NCI-H345 (cell line): ENCODE results near the gene IFI16.
"Not testable (repeated sequence)": the region's sequence is repeated elsewhere in the genome, so short reads cannot be mapped to it uniquely, and the experiment has no call there.

Experiments used
- DNase-seq: peaks from one replicate; lab custom pipeline; 2025; lab: John Stamatoyannopoulos, UW

Gene IFI16

DNA sequence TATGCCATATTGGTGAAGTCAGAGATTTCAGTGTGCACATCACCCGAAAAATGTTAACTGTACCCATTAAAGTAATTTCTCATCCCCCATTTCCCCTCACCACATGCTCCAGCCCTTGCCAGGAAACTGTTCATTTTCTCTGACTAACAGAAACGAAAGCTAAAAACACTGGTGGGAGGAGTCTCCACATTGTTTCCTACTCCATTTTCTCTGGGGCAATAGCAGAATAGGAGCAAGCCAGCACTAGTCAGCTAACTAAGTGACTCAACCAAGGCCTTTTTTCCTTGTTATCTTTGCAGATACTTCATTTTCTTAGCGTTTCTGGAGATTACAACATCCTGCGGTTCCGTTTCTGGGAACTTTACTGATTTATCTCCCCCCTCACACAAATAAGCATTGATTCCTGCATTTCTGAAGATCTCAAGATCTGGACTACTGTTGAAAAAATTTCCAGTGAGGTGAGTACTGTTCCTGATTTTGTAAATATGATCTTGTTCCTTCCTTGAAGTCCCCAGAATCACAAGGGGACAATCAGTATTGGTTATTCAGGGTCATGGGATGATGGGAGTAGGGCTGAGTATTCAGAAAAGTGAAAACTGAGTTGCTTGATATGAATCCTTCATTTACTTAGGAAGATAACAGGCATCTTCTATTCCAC, at the start of gene IFI16:
TSS of gene IFI16 (plus strand) at position 204 of the 658 bp plus-strand sequence. CDS start 4,774 bp downstream, outside the sequence.
- no peak for DNase-seq

DNA sequence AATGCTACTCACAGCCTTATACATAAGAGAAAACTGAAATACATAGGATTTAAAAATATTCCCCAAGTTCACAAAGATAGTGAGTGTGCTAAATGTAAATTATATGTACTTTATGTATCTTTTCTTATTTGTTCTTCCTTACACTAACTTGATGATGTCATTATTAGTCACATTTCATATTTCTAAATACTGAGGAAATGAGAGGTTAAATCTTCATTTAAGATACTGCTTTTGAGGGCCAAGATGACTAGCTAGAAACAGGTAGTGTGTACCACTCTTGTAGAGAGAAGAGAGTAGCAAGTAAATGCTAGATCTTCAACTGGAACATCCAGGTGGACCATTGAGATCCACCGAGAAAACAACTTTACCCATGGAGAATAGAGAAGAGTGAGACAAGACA, 48.5 kb upstream of the IFI16 start:
- no peak for DNase-seq

DNA sequence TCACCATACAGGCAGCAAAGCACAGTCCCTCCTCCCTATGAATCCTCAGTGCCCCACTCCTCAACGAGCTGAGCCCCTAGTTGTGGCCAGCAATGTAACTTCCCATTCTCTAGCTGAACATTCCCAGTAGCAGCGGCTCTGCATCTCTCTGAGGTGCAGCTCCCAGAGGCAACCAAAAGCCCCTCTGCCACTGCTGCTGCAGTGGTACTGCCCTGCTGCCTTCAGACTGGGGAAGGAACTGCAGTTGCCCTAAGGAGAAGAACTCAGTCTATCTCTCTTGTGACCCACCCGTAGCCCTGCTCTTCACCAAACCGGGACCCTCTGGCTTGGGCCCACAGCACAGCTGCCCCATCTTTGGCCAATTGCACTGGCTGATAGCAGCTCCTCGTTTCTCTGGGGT, 46.7 kb upstream of the IFI16 start:
- DNase-seq, result no peak

DNA sequence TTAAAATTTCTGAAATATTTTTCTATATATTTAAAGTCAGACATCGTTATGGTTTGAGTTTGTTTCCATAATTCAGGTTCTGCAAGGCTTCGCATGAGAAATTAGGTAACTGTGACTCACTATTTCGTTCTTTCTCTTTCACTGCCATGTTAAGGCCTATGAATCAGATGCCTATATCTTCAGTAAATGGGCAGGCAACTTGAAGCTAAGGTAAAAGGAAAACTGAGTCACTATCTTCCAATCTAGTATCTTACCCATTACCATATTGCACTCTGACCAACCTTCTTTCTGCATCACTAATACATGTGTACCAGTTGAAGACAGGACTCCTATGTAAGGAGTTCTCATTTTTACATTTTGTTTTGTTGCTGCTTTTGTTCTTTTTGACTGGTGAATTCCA, 40.5 kb upstream of the IFI16 start:
- DNase-seq, result no peak

DNA sequence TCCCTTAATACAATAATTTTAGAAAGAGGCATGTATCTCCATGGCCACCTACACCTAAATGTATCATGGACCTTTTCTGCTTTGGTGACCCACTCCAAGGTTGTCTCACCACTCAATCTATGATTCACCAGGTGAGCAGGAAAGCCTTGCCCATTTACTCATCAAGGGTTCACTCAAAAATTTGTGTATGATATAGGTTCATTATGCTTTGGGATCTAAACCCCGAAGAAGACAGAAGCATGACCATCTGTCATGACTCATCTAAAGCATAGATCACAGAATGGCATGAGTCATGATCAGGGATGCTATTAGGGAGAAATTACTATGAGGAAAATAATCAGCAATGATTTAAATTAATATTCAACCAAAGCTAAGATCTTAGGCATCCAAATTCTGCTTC, 39.9 kb upstream of the IFI16 start:
- DNase-seq, result no peak

DNA sequence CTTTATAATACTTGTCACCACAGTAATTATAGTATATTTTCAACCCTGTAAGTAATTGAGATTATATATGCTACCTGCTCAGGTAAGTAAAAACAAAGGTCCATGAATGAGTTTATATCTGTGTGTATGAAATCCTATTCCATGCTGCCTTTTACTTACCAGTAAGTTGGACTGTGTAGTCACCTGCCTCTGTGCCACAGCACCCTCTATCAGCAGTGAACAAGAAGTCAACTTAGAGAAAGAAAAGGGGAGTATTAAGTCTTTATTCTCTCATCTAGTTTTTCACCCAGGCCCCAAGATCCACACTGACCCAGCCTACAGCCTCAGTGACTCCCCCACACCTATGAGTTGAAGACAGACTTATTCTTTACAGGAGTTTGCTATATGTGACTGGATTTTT, 36.9 kb upstream of the IFI16 start:
- no peak for DNase-seq

DNA sequence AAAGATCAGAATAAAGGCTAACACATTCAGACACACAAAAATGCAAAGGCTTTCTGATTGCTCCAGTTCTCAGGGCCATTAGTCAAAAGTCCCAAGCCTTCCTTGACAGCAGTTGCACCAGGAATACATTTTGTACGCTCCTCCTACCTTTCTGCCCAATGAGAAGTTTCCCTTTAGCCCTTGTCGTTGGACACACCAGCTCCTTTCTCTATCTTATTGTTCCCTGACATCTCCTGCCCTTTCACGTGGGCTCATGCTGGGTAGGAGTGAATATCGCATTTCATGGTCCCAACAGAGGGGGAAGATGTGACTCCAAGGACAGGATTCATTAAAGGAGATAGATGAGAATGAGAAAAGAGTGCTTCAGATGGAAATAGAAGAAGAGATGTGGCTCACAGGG, 33.5 kb upstream of the IFI16 start:
- no peak for DNase-seq

DNA sequence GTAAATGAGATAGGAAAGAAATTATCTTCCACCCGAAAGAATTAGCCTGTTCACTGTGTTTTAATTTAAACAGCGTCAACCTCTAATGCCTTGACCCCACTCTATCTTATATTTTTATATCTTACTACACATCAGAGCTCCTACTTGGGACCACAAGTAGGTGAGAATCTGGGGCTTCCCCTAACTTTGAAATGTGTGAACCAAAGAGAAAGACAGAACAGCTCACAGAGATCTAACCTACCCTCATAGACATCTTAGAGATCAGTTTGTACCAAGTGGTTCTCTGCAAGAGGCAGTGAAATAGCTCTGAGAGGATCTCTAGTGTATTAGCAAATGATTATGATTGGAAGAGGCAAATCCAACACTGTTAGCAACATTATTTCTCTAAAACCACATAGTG, 31.0 kb upstream of the IFI16 start:
- no peak for DNase-seq

DNA sequence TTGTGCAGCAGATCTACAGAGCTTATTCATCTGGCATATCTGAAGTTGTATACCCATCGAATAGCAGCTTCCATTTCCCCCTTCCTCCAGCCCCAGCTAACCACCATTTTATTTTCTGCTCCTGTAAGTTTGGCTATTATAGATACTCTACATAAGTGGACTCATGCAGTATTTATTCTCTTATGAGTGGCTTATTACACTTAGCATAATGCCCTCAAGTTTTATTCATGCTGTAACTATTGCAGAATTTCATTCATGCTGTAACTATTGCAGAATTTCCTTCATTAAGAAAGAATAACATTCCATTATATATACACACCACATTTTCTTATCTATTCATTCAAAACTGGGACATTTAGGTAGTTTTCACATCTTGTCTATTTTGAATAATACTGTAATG, 30.5 kb upstream of the IFI16 start:
- no peak for DNase-seq

DNA sequence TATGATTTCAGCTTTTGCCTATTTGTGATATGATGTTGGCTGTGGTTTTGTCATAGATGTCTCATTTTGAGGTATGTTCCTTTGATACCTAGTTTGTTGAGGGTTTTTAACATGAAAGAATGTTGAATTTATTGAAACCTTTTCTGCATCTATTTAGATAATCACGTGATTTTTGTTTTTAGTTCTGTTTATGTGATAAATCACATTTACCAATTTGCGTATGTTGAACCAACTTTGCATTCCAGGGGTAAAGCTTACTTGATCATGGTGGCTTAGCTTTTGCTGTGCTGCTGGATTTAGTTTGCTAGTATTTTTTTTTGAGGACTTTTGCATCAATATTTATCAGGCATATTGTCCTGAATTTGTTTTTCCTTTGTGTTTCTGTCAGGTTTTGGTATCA, 26.5 kb upstream of the IFI16 start:
- DNase-seq, result no peak

DNA sequence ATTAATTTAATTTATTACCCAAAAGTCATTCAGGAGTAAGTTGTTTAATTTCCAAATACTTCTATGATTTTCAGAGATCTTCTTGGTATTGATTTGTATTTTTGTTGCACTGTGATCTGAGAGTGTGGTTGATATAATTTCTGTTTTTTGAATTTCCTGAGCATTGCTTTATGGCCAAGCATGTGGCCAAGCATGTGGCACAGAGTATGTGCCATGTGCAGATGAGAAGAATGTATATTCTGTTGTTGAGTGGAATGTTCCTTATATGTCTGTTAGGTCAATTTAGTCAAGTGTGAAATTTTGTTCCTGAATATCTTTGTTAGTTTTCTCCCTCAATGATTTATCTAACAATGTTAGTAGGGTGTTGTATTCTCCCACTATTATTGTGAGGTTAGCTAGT, 25.3 kb upstream of the IFI16 start:
- no peak for DNase-seq

DNA sequence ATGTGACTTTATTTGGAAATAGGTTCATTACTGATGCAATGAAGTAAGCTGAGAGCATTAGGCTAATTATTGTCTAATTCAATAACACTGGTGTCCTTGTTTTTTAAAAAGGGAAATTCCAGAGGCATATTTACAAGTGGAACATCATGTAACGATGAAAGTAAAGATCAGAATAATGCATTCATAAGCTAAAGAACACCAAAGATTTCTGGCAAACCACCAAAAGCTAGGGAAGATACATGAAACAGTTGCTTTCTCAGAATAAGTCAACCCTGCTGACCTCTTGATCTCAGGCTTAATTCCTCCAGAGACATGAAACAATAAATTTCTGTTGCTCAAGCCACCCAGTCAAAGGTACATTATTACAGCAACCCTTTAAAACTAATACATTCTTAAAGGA, 20.3 kb upstream of the IFI16 start:
- DNase-seq, result no peak

DNA sequence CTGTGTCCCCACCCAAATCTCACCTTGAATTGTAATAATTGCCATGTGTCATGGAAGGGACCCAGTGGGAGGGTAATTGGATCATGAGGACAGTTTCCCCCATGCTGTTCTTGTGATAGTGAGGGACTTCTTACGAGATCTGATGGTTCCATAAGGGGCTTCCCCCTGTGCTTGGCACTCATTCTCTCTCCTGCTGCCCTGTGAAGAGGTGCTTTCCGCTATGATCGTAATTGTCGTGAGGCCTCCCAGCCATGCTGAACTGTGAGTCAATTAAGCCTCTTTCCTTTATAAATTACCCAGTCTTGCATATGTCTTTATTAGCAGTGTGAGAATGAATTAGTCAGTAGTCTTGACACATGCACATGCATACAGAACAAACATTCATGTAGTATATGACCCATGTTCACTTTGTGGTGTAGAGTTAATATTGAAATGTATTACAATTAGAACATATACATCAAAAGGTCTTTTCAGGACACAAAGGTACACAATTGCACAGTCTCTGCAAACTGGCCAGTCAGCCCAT, 16.9 kb upstream of the IFI16 start:
- DNase-seq, result no peak

DNA sequence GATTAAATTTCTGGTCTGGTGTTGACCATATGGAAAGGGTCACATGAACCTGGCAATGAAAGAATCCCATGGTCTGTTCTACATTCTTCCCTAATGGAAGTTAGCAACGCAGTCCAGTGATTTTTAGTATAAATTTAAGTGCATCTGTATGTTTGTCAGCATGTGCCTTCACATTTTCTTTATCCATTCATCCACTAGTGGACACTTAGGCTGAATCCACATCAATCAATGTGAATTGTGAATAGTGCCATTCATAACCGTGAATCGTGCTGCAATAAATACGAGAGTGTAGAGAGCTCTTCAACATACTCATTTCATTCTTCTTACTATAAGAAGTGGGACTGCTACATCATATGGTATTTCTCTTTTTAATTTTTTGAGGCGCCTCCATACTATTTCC, 12.7 kb upstream of the IFI16 start:
- no peak for DNase-seq

DNA sequence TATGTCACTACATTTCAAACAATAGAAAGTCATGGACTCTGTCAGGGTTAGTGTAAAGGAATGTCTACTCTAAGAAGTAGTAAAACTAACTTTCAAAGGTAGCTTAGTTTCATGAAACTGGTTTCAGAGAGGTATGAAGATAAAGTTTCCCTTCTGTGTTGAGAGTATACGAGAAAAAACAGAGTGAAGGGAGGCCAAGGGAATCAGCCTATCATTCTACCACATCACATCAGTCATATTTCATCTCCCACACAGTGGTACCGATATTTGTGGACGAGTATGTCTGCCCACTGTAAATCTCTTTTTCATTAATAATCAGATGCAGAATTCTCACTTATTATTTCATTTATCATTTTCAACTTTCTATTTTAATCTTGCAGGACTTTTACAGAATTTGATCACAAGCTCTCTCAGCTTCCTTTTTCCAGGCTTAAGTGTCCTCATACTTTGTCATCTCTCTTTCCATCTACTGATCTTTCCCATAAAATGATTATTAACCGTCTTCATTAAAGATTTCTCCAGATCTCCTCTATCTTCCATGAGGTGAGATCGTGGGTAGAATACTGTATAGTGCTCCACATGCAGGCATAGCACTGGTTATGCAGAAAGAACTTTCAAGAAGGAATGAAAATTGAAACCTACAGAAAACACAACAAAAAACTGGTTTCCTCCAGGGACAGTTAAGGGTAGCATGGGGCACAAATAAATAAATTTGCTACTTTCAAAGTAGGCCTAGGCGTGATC, 11.5 kb upstream of the IFI16 start:
- DNase-seq, result no peak

DNA sequence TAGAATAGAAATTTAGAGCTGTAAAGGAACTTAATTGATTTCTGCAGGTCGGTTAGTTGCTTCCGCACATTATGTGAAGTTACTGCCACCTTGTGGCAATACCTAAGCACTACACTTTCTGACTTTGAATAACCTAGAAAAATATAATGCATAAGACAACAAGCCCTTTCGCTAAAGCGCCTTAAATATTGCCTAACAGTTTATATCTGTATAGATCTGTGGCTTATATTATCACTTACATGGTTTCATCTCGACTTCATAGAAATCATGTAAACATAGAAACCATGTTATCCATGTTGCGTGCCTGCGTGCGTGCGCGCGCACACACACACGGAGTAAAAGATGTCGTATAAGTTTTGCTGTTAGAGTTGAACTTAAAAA, 10.9 kb upstream of the IFI16 start:
- DNase-seq, result peak; percentile 43

DNA sequence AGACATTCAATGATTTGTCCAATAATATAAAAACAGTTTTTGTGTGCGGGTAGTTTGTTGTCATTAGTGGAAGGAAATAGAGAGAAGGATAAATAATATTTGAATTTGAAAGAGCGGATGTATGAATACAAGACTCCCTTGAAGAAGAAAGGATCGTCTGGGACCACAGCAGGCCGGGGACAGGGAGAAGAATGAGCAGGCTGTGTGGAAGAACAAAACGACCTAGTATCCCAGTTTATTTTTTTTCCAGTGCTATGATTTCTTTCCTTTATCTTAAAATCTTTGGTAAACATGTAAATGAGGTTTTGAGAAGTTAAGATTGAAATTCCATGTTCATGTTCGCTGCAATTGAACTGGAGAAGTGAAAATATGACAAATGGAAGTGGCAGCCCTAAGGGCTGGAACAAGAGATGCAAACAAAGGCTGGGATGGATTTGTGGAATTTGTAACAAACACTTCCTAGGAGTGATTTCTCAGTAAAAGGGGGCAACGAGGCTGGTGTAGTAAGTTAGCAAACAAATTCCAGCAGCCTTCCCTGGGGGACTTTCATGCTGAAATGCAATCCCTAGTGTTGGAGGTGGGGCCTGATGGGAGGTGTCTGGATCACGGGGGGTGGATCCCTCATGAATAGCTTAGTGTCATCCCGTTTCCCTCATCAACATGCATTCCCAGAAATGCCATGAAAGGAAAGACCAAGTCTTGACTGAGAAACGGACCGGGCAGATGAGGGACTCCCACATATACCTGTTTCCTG, 10.2 kb upstream of the IFI16 start:
- DNase-seq, result no peak

DNA sequence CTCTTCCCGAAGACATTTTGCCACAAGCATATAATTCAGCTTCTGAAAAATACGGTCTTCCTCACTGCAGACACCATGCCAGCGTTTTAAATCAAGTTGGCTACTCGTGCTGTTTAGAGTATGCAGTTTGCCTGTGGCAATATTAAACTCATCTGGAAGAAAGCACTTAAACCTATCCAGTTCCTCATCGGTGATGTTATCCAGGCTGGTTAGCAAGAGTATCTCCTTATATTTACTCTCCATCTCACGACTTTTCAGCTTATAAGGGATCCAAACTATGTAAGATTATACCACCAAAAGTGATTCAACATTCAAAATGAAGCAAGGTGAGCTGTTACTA, 9.7 kb upstream of the IFI16 start:
- no peak for DNase-seq

DNA sequence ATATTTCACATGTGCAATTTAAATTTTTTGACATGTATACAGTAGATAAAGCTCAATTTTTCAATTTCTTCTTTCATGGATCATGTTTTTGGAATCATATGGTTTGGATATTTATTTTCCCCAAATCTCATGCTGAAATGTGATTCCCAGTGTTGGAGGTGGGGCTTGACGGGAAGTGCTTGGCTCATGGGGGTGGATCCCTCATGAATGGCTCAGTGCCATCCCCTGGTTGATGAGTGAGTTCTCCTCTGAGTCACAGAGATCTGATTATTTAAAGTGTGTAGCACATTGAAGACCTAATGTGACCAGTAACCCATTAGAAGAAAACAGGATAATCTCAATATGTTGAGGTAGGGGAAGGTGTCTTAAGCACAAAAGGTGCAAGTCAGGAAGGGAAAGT, 9.1 kb upstream of the IFI16 start:
- DNase-seq, result no peak

DNA sequence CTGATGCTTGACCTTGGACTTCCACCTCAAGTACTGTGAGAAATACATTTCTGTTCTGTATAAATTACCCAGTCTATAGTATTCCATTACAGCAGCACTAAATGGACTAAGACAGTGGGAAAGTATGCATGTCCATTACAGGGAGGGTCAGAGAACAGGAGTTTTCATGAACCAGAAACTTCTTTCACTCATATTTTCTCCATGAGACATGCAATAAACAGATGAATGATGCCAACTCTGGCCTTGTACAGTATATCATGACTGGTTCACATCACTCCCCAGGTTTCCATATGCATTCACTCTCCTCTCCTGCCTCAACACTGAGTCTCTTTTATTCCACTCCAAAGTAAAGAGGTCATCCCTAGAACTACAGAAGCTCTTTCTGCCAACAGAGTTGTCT, 4.5 kb upstream of the IFI16 start:
- no peak for DNase-seq

DNA sequence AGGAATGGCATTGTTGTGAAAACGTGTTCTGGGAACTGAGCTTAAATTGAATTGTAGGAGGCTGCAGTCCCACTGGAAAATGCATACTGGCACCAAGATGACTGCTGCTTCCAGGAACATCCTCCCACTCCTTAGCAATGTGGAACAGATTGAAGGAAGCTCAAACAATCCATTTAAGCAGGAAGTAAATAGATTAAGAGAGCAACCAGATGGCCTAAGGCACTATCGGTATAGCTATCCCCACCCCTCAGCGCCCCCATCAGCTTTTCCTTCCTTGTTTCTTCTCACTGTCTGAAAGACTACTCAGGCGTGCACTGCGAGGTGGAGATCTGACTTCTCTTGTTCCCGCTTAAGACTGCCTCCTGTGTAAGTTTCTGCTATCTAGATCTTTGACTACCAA, 4.0 kb upstream of the IFI16 start:
- DNase-seq, result no peak

DNA sequence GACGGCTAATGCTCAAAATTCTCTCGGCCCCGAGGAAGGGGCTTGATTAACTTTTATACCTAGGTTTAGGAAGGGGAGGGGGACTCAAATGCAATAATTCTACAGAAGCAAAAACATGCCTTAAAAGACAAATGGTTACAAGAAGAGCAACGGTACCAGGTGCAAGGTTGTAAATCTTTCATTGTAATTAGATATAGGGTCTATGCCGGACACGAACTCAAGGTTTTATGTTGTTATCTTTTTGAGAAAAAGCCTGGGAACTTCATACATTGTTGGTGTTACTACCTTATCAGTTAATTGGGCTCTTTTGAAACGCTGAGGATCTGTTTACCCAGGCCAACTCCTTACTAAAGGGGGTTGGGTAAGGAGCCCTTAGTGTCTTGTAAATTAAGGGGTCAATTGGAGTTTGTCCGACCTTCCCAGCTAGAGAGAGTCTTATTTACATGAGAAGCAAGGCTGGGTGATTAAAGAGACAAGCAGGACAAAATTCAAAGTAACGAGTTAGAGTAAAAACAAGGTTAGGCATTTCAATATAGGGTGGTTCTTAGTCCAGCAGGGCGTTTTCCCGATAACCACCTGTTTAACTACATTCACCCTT, 3.4 kb upstream of the IFI16 start:
- not testable (repeated sequence) for DNase-seq

DNA sequence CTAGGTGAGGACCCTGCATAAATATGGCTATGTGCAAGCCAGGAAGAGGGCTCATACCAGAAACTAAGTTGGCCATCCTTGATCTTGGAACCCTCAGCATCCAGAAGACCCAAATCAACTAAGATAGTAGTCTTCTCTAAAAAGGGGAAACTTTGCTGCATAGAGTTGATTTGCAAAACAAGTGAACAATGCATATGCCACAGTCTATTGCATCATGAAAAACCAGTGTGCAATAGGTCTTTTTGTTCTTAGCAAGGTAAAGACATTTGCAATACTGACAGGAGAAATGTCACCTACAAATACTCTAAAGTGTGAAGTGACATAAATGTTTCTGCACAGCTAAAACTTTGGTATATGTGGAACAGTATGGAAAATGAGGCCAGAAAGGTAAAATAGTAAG, 2.0 kb upstream of the IFI16 start:
- no peak for DNase-seq
